H1 (cell line): ENCODE data around the gene PRKN. TPM values are rescaled to one million over a fixed set of nuclear protein-coding genes. Genes with fewer than 3 reads are reported as not detected.
A peak's percentile ranks its signal among the peaks of the same experiment; 100 is the strongest.

ENCODE experiments used
- CTCF ChIA-PET: fragments of 300-600 bp; sonication (Branson Sonifier 250); formaldehyde crosslinking; loops from one replicate; lab custom pipeline; 2021; ENCODE audit not compliant: partially characterized antibody; lab: Charles Lee
- POLR2A ChIA-PET: fragments of 300-600 bp; sonication (Branson Sonifier 250); formaldehyde crosslinking; loops from one replicate; lab custom pipeline; 2021; ENCODE audit warnings: inconsistent platforms; ENCODE audit not compliant: partially characterized antibody; lab: Charles Lee
- DNase-seq, 2 experiments: peaks; one replicate each; pipeline versions ENCODE4 v3.0.0 to v3.0.0-alpha.2; 2010 to 2022; ENCODE audit warnings: low spot score in 2 of 2, low read depth in 1 of 2, mixed read lengths in 1 of 2
- FAIRE-seq: peaks from 2 replicates; lab custom pipeline; 2011; peaks lifted over from hg19 to GRCh38; lab: Jason Lieb, UNC
- H2AFZ ChIP-seq: 2 replicates; pipeline ENCODE4 v1.8.1; 2012; ENCODE audit warnings: low read length, inconsistent platforms
- H2AK5ac ChIP-seq: 2 replicates; pipeline ENCODE4 v1.6.1; 2013; ENCODE audit warnings: low read depth, low read length
- H2BK120ac ChIP-seq: replicated peaks from 2 replicates; pipeline ENCODE3; 2013; ENCODE audit warnings: low read depth, low read length, inconsistent platforms
- H2BK12ac ChIP-seq: 2 replicates; pipeline ENCODE4 v1.6.1; 2013; ENCODE audit warnings: low read depth, low read length
- H2BK15ac ChIP-seq: 2 replicates; pipeline ENCODE4 v1.6.1; 2013; ENCODE audit warnings: low read length
- H2BK20ac ChIP-seq: 2 replicates; pipeline ENCODE4 v1.6.1; 2013; ENCODE audit warnings: low read length
- H2BK5ac ChIP-seq: 2 replicates; pipeline ENCODE4 v1.6.1; 2013; ENCODE audit warnings: low read depth, low read length
- H3K14ac ChIP-seq: 2 replicates; pipeline ENCODE4 v1.6.1; 2013; ENCODE audit warnings: inconsistent platforms; ENCODE audit not compliant: insufficient read length
- H3K18ac ChIP-seq: 2 replicates; pipeline ENCODE4 v1.6.1; 2013; ENCODE audit warnings: low read length; ENCODE audit errors: extremely low read depth
- H3K23ac ChIP-seq: 2 replicates; pipeline ENCODE4 v1.6.1; 2013; ENCODE audit warnings: inconsistent platforms; ENCODE audit not compliant: insufficient read length
- H3K23me2 ChIP-seq: 2 replicates; pipeline ENCODE4 v1.6.1; 2013; ENCODE audit warnings: low read depth, low read length
- H3K27ac ChIP-seq: 2 replicates; pipeline ENCODE4 v1.6.1; 2011; ENCODE audit warnings: low read depth, low read length, inconsistent platforms
- H3K27me3 ChIP-seq, 4 experiments: replicated peaks in 1 of 4; 1 replicate in 1 of 4; 2 replicates in 3 of 4; pipeline versions ENCODE4 v1.6.1 to v1.8.1; 2011 to 2013; ENCODE audit warnings: low read length in 3 of 4, mild to moderate bottlenecking in 3 of 4, inconsistent platforms in 2 of 4, mixed read lengths in 2 of 4, moderate library complexity in 1 of 4; ENCODE audit not compliant: control insufficient read depth in 3 of 4, insufficient read depth in 3 of 4; ENCODE audit errors: extremely low read depth in 1 of 4
- H3K36me3 ChIP-seq, 4 experiments: 2 replicates each; pipeline versions ENCODE4 v1.6.1 to v1.8.1; 2011 to 2013; ENCODE audit warnings: mild to moderate bottlenecking in 4 of 4, low read length in 3 of 4, moderate library complexity in 2 of 4, control low read depth in 1 of 4, inconsistent platforms in 1 of 4; ENCODE audit not compliant: insufficient read depth in 4 of 4, control insufficient read depth in 2 of 4
- H3K4ac ChIP-seq: replicated peaks from 2 replicates; pipeline ENCODE3; 2013; ENCODE audit warnings: low read length, low read depth, mixed read lengths, inconsistent platforms; ENCODE audit not compliant: insufficient read length
- H3K4me1 ChIP-seq, 4 experiments: replicated peaks in 1 of 4; 1 replicate in 1 of 4; 2 replicates in 3 of 4; pipeline versions ENCODE4 v1.6.1 to v1.8.1; 2011 to 2013; ENCODE audit warnings: low read length in 3 of 4, inconsistent platforms in 2 of 4, mixed read lengths in 1 of 4; ENCODE audit not compliant: insufficient read depth in 4 of 4, control insufficient read depth in 3 of 4
- H3K4me2 ChIP-seq, 2 experiments: 2 replicates each; pipeline versions ENCODE4 v1.6.1 to v1.8.1; 2011 to 2013; ENCODE audit warnings: low read depth in 2 of 2, low read length in 2 of 2, control low read depth in 1 of 2, inconsistent platforms in 1 of 2, mild to moderate bottlenecking in 1 of 2; ENCODE audit not compliant: insufficient read depth in 1 of 2
- H3K4me3 ChIP-seq, 4 experiments: fragments of 200-600, 300-600 bp in 1 of 4; sonication (generic), shearing (Covaris generic), sonication (Bioruptor Twin) in 1 of 4; 2 replicates each; pipeline versions ENCODE4 v1.5.1 to v1.8.1; 2011 to 2016; ENCODE audit warnings: low read length in 4 of 4, low read depth in 3 of 4, control low read depth in 2 of 4, inconsistent platforms in 2 of 4, mild to moderate bottlenecking in 2 of 4, mixed read lengths in 1 of 4, moderate library complexity in 1 of 4; ENCODE audit not compliant: insufficient read depth in 2 of 4; ENCODE audit errors: extremely low read depth in 1 of 4
- H3K56ac ChIP-seq: replicated peaks from 2 replicates; pipeline ENCODE3; 2013; ENCODE audit warnings: low read depth, mild to moderate bottlenecking, mixed read lengths, low read length, inconsistent platforms; ENCODE audit not compliant: insufficient read length
- H3K79me1 ChIP-seq: 2 replicates; pipeline ENCODE4 v1.6.1; 2013; ENCODE audit warnings: low read depth, low read length, control low read depth
- H3K79me2 ChIP-seq, 2 experiments: 2 replicates each; pipeline versions ENCODE4 v1.6.1 to v1.8.1; 2012 to 2013; ENCODE audit warnings: low read length in 2 of 2, mild to moderate bottlenecking in 2 of 2, inconsistent platforms in 1 of 2; ENCODE audit not compliant: insufficient read depth in 2 of 2, control insufficient read depth in 1 of 2
- H3K9ac ChIP-seq, 4 experiments: replicated peaks in 1 of 4; 1 replicate in 1 of 4; 2 replicates in 3 of 4; pipeline versions ENCODE4 v1.6.1 to v1.8.1; 2011 to 2013; ENCODE audit warnings: low read depth in 3 of 4, low read length in 3 of 4, control low read depth in 2 of 4, mild to moderate bottlenecking in 2 of 4, moderate library complexity in 2 of 4, inconsistent platforms in 1 of 4; ENCODE audit errors: extremely low read depth in 1 of 4
- H3K9me3 ChIP-seq, 2 experiments: 2 replicates each; pipeline versions ENCODE4 v1.6.1 to v1.8.1; 2012 to 2013; ENCODE audit warnings: mild to moderate bottlenecking in 2 of 2, moderate library complexity in 2 of 2, control low read depth in 1 of 2, inconsistent platforms in 1 of 2, low read depth in 1 of 2, low read length in 1 of 2, mixed read lengths in 1 of 2; ENCODE audit not compliant: insufficient read depth in 2 of 2
- H4K20me1 ChIP-seq, 2 experiments: replicated peaks in 1 of 2; 2 replicates each; pipeline versions ENCODE3 to v1.8.1; 2011 to 2013; ENCODE audit warnings: inconsistent platforms in 2 of 2, low read length in 2 of 2, mild to moderate bottlenecking in 1 of 2; ENCODE audit not compliant: insufficient read depth in 2 of 2, control insufficient read depth in 1 of 2
- H4K5ac ChIP-seq: 2 replicates; pipeline ENCODE4 v1.6.1; 2013; ENCODE audit warnings: low read length, low read depth, mixed read lengths, inconsistent platforms; ENCODE audit not compliant: insufficient read length
- H4K8ac ChIP-seq: 2 replicates; pipeline ENCODE4 v1.8.0; 2013; ENCODE audit warnings: mild to moderate bottlenecking, moderate library complexity, low read length, inconsistent platforms; ENCODE audit not compliant: insufficient read depth; ENCODE audit errors: extremely low read depth
- H4K91ac ChIP-seq: replicated peaks from 2 replicates; pipeline ENCODE3; 2013; ENCODE audit warnings: low read length, mixed read lengths, inconsistent platforms; ENCODE audit not compliant: insufficient read length
- CBX5 ChIP-seq: fragments of 300-800, 300-1000 bp; sonication (generic); IDR thresholded peaks from 2 replicates; pipeline ENCODE4 v1.7.1; 2016; ENCODE audit warnings: antibody characterized with exemption, low read length, low read depth
- CEBPB ChIP-seq: IDR thresholded peaks from 2 replicates; pipeline ENCODE4 v1.6.1; 2012; ENCODE audit warnings: low read depth, low read length
- CREB1 ChIP-seq: IDR thresholded peaks from 2 replicates; pipeline ENCODE4 v1.6.1; 2012; ENCODE audit warnings: inconsistent platforms
- KDM1A ChIP-seq: fragments of 200-600, 300-600 bp; sonication (generic); IDR thresholded peaks from 2 replicates; pipeline ENCODE4 v1.7.1; 2016; ENCODE audit warnings: mild to moderate bottlenecking, low read length, borderline replicate concordance
- KDM4A ChIP-seq: IDR thresholded peaks from one replicate; pipeline ENCODE4 v1.7.1; 2012; ENCODE audit warnings: low read depth, mild to moderate bottlenecking, moderate library complexity, low read length, inconsistent platforms; ENCODE audit not compliant: severe bottlenecking
- MAFK ChIP-seq: IDR thresholded peaks from 2 replicates; pipeline ENCODE4 v1.6.1; 2012; ENCODE audit warnings: low read depth, mild to moderate bottlenecking, improper control_type of control experiment, low read length
- NRF1 ChIP-seq: IDR thresholded peaks from 2 replicates; pipeline ENCODE4 v1.6.1; 2011; ENCODE audit warnings: mild to moderate bottlenecking, low read depth, low read length, improper control_type of control experiment
- PHF8 ChIP-seq: fragments of 200-600 bp; sonication (generic); conservative IDR thresholded peaks from 2 replicates; pipeline ENCODE4 v1.7.1; 2012; ENCODE audit warnings: low read depth, mild to moderate bottlenecking, inconsistent platforms, low read length, moderate library complexity
- POLR2A ChIP-seq, 2 experiments: IDR thresholded peaks; 1 replicate in 1 of 2; 2 replicates in 1 of 2; pipeline ENCODE4 v1.6.1; 2011; ENCODE audit warnings: low read depth in 2 of 2, low read length in 2 of 2, mild to moderate bottlenecking in 2 of 2; ENCODE audit errors: control extremely low read depth in 1 of 2
- POU5F1 ChIP-seq: IDR thresholded peaks from 2 replicates; pipeline ENCODE4 v1.6.1; 2011; ENCODE audit warnings: low read depth, mild to moderate bottlenecking, low read length, moderate library complexity
- SAP30 ChIP-seq: fragments of 300-600 bp; sonication (generic); IDR thresholded peaks from 2 replicates; pipeline ENCODE4 v1.7.1; 2012; ENCODE audit warnings: low read length, moderate library complexity, mild to moderate bottlenecking, inconsistent platforms; ENCODE audit not compliant: insufficient read depth, insufficient replicate concordance
- SIX5 ChIP-seq: IDR thresholded peaks from 2 replicates; pipeline ENCODE4 v1.6.1; 2011; ENCODE audit warnings: mild to moderate bottlenecking, low read depth, low read length
- WGBS, 2 experiments: shearing (Covaris generic) in 1 of 2; methylation state at CpG; one replicate each; pipeline versions ENCODE4 v1.1.6 to v1.1.7; 2013 to 2015; ENCODE audit warnings: low lambda C conversion rate in 2 of 2, mixed read lengths in 2 of 2, inconsistent platforms in 1 of 2, low coverage in 1 of 2, missing lambda C conversion rate in 1 of 2; ENCODE audit not compliant: insufficient replicate concordance in 2 of 2, insufficient coverage in 1 of 2, insufficient read length in 1 of 2; ENCODE audit errors: extremely low coverage in 1 of 2, missing lambda C conversion rate in 1 of 2; 5-methylcytosine and 5-hydroxymethylcytosine counted together
- polyA plus RNA-seq, 7 experiments: library from polyadenylated mRNA; depleted of rRNA in 3 of 7; stranded (reverse) in 5 of 7; unstranded in 2 of 7; fragments of >200 nt in 5 of 7; fragments of 200-250 nt in 2 of 7; gene quantifications; 1 replicate in 5 of 7; 2 replicates in 1 of 7; 4 replicates in 1 of 7; pipeline versions ENCODE4 v1.2.1 to v1.2.3, GENCODE V29; 2011 to 2013; ENCODE audit warnings: missing spikeins in 2 of 7, mixed read lengths in 2 of 7
- total RNA-seq: library from RNA; stranded (reverse); fragmentation: NEBNext Ultra II Directional; extraction: Animal tissue kit (Norgen Biotek cat#: 25700); gene quantifications from 2 replicates; pipeline ENCODE4 v1.2.1, GENCODE V29; 2021
- TF ChIP-seq, protein P1 (sequence below): IDR thresholded peaks from 2 replicates; pipeline ENCODE4 v1.6.1; 2011; ENCODE audit warnings: low read depth, mild to moderate bottlenecking, low read length; ENCODE audit not compliant: insufficient read depth

PRKN gene
- total and polyA plus RNA-seq, 2 of the 8 experiments (the other 6 are each of a cell fraction or from before 2014, with no cell fraction given): 0.13 to 0.29 TPM

- Histone ChIP-seq H2BK15ac (no peak overlapping the region), H3K27ac (no peak overlapping the region), H2BK20ac (no peak overlapping the region), H3K79me2 (no peaks in the 10 kb centered on the region), H3K4me1 (no peaks in the 10 kb centered on the region), H3K9ac (no peak overlapping the region), H3K79me1 (no peaks in the 10 kb centered on the region), H2BK120ac (no peak overlapping the region), H2BK12ac (no peak overlapping the region), H3K9me3 (no peaks in the 10 kb centered on the region), H3K56ac (no peak overlapping the region), H3K4me2 (no peak overlapping the region), H2BK5ac (no peak overlapping the region), H2AFZ (peak overlapping the region; percentile 67; the same call in 1 of the 2 replicates), H3K36me3 (no peaks in the 10 kb centered on the region), H4K20me1 (no peaks in the 10 kb centered on the region), H3K23ac (no peak overlapping the region), H4K91ac (no peak overlapping the region), H3K18ac (no peak overlapping the region), H2AK5ac (no peak overlapping the region), H3K27me3 (no peaks in the 10 kb centered on the region), H3K4ac (no peak overlapping the region), H4K8ac (no peak overlapping the region), H3K4me3 (no peak overlapping the region), H3K14ac (no peak overlapping the region), H4K5ac (no peak overlapping the region), H3K23me2 (no peaks in the 10 kb centered on the region)
- FAIRE-seq (no peak), DNase-seq (no peak)
- WGBS, 2 experiments: 83% methylated on average over 9 of the region's 9 CpGs; no CpG with 5 or more reads in 1 of the 2 experiments
- ChIA-PET POLR2A (no interaction called here), CTCF (interaction anchor here (0.6 to 2.1 kb wide), 4 partner anchors 16 to 1324 kb away, joined by 3 to 7 read pairs (median 4); no protein-coding TSS in a partner anchor)
- TF ChIP-seq NRF1 (no peak), POLR2A (IDR thresholded peaks at IDR 0.05; ENCODE audit: control extremely low read depth in 1 of 2, low read depth in 2 of 2, low read length in 2 of 2) (no peak), MAFK (no peak), KDM4A (no peak), POU5F1 (no peak), SAP30 (no peak), CBX5 (no peak), SIX5 (no peak), KDM1A (no peak), CREB1 (no peak), CEBPB (no peak), PHF8 (no peak)
- TF ChIP-seq, protein P1, sequence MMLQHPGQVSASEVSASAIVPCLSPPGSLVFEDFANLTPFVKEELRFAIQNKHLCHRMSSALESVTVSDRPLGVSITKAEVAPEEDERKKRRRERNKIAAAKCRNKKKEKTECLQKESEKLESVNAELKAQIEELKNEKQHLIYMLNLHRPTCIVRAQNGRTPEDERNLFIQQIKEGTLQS: no peak
These were observed 1292.4 kb downstream of the PRKN start for GRCh38 chr6:161434921-161435747.
